Prostate gland (tissue), 2 donors: ENCODE results near the gene MYZAP.

Source experiments
- POLR2A ChIP-seq: fragments of 450-650 bp; IDR thresholded peaks from one replicate; pipeline ENCODE4 v1.6.1; 2016; ENCODE audit warnings: antibody characterized with exemption, mild to moderate bottlenecking
- TF ChIP-seq, protein P1 (sequence below), 4 experiments: fragments of 200-600 bp in 2 of 4; fragments of 450-650 bp in 2 of 4; sonication (generic) in 2 of 4; IDR thresholded peaks; 1 replicate in 3 of 4; 2 replicates in 1 of 4; pipeline ENCODE4 v1.5.1; 2016 to 2019; ENCODE audit warnings: antibody characterized with exemption in 4 of 4, mild to moderate bottlenecking in 2 of 4, moderate library complexity in 2 of 4

GRCh38 chr15:57570994-57571393 lies 20.7 kb upstream of the MYZAP start:
- TF ChIP-seq, protein P1, sequence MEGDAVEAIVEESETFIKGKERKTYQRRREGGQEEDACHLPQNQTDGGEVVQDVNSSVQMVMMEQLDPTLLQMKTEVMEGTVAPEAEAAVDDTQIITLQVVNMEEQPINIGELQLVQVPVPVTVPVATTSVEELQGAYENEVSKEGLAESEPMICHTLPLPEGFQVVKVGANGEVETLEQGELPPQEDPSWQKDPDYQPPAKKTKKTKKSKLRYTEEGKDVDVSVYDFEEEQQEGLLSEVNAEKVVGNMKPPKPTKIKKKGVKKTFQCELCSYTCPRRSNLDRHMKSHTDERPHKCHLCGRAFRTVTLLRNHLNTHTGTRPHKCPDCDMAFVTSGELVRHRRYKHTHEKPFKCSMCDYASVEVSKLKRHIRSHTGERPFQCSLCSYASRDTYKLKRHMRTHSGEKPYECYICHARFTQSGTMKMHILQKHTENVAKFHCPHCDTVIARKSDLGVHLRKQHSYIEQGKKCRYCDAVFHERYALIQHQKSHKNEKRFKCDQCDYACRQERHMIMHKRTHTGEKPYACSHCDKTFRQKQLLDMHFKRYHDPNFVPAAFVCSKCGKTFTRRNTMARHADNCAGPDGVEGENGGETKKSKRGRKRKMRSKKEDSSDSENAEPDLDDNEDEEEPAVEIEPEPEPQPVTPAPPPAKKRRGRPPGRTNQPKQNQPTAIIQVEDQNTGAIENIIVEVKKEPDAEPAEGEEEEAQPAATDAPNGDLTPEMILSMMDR (IDR thresholded peaks at IDR 0.05), result no peak
- TF ChIP-seq POLR2A, result no peak
